GM19455 (cell line): ENCODE data around the gene BRAT1.

Experiments used
- ATAC-seq: cut with Tn5 transposase; IDR thresholded peaks from one replicate; pipeline ENCODE4 v1.9.1; 2021; ENCODE audit not compliant: unreplicated experiment

BRAT1 gene

DNA sequence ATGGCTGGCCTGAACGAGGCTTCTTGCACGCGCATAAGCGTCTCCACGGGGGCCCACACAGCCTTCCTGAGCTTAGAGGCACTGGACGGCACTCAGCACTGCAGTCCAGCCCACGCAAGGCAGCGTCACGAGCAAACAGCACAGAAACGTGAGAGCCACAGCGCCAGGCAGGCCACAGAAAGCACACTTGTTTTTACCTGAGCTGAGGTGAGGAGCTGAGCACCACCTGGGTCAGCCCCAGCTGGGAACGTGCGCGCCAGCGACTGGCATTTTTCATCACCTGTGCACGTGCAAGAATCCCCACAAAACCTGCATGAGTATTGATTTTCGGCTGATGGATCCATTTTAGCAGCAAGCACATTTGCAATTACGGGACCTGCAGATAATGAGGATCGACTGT is 30.1 kb upstream of the BRAT1 start:
- no peak for ATAC-seq

DNA sequence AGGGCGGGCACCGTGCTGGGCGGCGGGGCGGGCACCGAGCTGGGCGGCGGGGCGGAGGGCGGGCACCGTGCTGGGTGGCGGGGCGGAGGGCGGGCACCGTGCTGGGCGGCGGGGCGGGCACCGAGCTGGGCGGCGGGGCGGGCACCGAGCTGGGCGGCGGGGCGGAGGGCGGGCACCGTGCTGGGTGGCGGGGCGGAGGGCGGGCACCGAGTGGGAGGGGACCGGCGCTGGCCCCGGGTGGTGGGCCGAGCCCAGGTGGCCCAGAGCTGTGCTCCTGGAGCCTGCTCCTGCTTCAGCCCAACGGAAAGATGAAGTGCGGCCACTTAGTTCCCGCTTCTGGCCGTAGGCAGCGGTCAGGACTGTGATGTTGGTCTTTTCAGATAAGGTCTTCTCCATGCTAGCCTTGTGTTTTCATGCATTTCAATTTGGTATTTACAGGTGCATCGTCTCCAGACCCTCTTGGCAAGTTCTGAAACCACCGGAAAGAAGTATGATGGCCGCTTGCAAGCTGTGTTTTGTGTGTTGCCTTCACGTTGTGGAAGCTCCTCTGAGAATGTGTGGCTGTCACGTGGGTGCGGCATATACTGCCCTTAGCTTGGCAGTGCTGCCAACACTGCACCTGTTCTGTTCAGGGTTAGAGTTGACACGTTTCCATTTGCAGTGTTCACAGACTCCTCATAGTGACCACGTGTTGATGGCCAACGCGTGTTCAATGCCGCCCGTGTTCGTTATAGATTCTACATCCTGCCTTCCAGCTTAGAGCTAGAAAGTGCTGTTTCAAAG is 28.7 kb upstream of the BRAT1 start:
- ATAC-seq, result no peak

DNA sequence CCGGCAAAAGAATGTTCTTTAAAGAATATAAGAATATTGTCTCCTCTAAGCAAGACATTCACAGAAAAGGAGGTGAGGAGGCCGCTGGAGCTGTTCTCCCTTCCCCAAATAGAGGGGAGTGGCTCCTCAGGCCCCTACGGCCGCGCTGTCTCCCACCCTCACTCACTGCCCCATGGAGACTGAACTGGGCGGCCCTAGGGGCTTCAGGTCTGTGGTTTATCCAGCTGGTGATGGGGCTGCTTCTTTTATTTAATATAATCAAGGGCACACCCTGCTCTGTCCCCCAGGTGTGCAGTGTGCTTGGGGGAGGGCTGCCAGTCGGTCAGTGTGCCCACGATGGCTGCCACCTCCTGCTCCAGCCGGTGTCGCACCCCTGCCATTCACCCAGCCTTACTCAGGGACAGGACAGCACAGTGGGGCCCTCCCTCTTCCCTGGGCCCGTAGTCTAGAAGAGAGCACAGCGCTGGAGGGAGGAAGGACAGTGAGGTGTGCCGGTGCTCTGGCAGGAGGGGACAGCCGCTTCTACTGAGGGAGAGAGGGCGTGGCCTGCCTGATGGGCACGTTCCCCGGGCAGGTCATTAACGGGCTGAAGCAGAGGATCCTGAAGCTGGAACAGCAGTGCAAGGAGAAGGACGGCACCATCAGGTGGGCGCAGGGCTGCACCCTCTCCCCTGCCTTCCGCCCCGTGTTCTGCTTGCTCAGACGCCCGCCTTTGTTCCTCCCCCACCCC is 26.8 kb upstream of the BRAT1 start:
- ATAC-seq, result no peak

DNA sequence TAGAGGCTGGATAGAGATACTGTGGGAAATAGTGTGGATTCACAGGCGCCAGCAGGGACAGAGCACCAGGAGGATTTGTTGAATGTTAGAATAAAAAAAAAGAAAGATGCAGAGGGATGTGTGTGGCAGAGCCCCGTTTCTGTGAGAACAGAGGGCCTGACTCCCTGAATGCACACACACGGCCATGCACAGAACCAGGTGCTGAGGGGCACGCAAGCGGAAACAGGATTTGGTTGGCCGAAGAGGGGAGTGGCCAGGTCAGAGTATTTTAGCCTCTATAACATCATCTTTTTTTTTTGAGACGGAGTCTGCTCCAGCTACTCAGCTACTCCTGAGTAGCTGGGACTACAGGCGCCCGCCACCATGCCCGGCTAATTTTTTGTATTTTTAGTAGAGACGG is 25.3 kb upstream of the BRAT1 start:
- ATAC-seq, result no peak

DNA sequence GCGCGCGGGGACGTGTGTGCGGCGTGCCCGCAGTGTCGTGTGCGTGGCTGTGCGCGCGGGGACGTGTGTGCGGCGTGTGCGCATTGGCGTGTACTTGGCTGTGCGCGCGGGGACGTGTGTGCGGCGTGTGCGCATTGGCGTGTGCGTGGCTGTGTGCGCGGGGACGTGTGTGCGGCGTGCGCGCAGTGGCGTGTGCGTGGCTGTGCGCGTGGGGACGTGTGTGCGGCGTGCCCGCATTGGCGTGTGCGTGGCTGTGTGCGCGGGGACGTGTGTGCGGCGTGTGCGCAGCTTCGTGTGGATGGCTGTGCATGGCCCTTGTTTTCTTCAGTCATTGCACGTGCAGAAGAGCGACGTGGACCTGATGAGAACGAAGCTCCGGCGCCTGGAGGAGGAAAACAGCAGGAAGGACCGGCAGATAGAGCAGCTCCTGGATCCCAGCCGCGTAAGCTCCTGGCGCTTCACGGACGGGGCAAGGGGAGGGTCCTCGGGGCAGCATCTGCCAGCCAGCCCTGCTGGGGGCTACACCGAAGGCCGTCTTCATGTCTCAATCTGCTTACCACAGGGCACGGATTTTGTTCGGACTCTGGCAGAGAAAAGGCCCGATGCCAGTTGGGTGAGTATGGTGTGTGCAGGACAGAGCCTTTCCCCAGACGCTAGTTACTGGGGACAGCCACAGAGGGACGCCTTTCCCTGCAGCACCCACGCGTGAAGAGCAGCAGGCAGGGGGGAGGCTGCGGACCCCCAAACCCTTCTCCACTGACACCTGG is 22.8 kb upstream of the BRAT1 start:
- ATAC-seq, result no peak

DNA sequence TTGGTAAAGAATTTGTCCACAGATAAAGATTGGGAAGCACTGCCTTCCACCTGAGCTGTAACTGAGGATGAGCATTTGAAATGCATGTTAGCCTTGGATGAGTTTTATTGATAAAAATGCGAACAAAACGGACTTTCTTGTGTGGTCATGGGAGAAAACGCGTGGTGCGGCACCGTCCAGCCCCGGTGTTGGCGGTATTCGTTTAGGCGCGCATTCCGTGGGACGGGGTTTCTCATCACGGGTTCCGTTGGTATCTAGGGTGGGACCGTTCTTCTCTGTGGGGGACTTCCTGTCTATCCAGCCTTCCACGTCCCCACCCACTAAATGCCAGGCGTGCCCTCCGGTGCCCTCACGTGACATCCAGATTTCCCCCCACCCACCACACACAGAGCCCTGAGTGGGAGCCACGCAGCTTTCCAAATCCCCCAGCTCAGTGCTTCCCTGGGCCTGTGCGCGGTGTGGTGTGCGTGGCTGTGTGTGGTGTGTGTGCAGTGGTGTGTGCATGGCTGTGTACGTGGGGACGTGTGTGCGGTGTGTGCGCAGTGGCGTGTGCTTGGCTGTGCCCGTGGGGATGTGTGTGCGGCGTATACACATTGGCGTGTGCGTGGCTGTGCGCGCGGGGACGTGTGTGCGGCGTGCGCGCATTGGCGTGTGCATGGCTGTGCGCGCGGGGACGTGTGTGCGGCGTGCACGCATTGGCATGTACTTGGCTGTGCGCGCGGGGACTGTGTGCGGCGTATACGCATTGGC is 21.6 kb upstream of the BRAT1 start:
- ATAC-seq, result no peak

DNA sequence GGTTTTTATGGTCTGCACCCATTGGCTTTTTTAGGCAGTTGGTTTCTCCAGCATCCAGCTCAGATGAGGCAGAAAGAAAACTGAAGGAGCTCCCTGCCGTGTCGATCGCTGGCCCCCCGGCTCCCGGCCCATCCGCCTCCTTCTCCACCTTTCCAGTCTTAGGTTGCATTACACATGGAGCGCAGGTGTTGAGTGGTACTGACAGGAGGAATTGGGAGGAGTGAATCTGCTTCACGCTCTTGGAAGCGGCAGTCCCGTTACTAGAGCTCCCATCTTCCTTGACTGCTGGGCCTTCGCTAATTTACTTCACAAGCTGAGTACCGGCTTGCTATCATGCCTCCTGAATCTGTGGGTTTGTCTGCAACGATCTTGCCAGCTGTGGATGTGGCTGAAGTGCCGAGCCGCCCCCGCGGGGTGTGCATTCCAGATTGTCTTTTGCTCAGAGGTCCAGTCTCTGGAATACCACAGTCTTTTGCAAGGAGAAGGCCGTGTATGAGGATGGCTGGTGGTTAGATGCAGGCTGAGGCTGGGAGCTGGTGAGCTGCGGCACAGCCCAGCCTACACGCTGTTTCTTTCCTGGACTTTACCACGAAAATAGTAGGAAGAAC is 20.5 kb upstream of the BRAT1 start:
- ATAC-seq, result no peak

DNA sequence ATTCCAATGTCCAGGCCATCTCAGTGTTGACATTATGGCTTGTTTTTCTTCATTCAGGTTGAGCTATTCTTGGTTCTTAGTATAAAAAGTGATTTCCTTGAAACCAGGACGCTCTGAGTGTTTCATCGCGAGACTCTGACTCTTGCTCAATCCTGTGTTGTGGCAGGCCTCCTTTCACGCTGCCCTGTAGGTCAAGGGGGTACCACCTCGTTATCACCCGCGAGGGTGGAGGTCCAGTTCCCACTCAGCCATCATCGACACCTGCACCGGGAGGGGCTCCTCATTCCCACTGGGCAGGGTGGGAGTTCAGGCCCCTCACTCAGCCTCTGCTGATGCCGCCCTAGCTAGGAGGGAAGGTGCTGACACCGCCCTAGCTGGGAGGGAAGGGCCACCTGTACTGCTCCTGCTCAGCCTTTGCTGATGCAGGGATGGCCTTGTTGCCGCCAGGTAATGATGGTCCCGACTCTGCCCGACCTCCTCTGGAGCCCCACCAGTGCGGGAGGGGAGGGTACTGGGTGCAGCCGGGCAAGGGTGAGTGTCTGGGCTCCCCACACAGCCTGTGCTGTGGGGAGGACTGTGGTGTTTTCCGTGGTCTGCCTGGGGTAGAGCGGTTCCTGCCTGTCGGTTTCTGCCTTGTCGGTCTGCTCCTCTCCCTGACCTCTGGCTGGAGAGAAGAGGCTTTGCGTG is 19.9 kb upstream of the BRAT1 start:
- no peak for ATAC-seq

DNA sequence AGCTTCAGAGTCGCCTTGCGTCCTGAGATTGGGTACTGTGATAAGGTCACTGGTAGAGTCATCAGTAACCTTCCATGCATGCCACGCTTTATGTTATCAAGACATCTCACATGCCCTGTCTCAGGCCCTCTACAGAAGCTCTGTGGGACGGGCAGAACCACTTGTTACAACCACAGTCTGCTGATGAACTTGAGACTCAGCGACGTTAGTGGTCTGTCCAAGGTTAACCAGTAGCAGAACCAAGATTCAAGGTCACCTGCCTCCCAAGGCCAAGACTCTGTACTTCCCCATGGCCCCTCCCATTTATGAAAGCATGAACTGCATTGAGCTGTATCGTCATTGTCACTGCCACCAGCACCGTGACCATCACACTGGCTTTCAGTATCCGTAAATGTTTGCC is 18.4 kb upstream of the BRAT1 start:
- ATAC-seq, result no peak

DNA sequence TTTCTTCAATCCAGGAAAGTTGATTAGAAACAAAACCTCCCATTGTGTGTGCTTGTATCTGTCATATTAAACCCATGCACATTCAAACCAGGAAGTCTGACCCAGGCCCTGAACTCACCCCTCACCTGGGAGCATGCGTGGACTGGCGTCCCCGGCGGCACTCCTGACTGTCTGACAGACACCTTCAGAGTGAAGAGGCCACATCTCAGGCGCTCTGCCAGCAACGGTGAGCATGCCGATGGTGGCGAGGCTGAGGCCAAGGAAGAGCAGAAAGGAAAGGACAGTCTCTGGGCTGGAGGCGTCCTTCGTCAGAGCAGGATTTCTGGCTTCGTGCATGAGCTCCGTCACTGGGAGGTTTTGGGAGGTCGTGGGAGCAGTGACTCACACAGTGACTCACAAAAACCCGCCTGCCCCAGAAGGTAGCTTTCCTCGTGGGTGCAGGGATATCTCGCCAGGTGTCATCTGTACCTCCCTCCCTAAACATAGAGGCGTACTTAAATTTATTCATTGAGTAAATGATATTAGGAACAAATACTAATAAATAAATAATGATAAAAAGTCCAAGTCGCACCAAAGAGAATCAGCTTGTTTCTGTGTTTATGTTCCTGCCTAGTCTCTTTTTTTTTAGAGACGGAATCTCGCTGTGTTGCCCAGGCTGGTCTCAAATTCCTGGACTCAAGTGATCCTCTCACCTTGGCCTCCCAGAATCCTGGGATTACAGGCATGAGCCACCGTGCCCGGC is 16.9 kb upstream of the BRAT1 start:
- no peak for ATAC-seq

DNA sequence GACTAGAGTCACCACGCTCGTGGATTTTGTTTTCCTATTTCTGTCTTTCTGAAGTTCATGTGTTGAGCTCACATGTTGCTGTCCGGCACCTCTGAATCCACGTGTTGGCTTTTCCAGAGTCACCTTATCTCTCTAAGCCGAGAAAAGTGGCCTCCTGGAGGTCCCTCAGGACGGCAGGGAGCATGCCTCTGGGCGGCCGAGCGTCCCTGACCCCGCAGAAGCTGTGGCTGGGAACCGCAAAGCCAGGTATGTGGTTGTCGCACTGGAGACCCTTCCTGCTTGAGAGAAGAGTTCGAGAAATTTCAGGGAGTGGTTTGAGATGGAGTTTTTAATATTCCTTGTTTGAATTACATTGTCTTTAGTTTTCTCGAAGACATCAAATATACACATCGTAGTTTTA is 16.1 kb upstream of the BRAT1 start:
- no peak for ATAC-seq

DNA sequence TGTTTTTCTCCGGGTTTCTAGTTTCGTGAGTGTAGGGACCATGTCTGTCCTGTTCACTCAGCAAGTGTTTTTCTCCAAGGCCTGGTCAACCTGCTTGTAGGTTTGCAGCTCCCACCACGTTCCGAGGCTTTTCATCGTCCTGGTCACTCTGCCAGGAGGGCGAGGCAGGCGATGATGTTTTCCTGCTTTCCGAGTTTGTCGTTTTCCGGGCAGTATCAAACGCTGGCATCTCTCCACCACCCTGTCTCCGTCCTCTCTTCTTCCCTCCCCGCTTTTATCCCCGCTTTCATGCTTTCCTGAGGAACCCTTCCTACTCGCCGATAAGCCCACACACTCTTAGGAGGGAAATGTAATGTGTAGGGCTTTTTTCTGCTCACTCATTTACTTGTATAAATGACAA is 14.7 kb upstream of the BRAT1 start:
- ATAC-seq, result no peak

DNA sequence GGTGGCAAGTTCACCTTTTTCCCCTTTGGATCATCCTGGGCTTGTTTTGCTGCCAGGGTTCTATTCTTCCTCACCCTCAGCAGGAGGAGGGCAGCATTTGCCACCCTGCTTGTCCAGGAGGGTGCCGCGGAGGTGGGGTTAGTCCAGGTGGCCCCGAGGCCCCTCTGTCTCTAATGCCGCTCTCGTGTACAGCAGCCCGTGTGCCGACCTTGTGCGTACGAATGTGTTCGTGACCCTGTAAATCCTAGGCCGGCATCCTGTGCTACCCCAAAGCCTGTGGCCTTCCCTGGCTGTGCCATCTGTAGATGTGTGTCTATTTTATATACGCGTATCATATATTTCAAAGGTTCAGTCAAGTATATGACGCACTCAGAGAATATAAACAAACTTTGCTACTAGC is 14.1 kb upstream of the BRAT1 start:
- no peak for ATAC-seq

DNA sequence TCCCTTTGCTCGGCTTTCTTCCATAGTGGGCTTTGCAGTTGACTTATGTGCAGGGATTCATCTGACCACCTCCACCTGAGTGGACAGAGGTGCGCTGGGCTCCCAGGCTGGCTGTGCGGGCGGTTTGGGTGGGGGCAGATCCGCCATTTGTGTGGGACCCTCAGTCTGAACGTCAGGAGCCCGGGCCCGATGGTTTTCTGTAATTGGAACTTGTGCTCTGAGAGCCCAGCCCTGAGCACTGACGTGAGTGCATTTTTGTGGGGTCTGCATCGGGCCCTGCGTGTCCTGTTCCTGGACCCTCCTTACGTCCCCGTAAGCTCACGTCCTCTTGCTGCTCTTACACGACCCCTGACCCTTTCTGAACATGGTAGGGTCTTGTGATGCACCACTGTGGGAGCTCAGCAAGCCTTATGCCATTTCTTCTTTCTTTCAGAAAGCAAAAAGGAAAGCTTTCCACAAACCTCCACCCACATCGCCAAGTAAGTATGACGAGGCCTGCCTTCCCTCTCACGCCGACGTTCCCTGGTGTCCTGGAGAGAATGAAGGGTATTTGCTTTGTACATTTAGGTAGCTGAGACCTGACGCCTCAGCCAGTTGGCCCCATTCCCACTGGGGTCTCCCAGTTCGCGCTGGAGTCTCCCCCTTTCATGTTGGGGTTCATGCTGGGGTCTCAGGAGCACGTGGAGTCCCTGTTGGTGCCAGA is 13.3 kb upstream of the BRAT1 start:
- ATAC-seq, result no peak

DNA sequence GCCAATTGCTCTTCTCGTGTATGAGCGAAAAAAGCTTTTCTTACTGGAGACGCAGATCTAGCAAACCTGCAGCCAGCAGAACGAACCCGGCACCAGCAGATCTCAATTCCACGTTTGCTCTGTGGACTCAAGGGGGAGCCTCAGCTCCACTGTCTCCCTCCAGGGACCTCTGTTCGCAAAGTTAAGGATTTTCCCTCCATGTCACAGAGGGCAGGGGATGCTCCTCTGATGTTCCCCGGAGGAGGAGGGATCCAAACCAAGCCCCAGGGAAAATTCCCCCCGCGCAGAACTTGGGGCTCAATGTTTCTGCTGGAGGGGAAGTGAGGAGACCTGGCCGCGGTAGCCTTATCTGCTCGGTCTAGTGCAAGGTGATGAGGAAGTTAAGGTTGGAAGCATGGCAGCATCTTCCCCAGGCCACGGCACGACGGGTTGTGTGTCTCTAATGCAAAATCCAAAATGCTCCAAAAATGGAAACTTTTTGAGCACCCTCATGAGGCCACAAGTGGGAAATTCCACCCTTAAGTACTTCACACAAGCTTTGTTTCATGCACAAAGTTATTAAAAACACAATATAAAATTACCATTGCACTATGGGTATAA is 12.5 kb upstream of the BRAT1 start:
- ATAC-seq, result peak; percentile 14

DNA sequence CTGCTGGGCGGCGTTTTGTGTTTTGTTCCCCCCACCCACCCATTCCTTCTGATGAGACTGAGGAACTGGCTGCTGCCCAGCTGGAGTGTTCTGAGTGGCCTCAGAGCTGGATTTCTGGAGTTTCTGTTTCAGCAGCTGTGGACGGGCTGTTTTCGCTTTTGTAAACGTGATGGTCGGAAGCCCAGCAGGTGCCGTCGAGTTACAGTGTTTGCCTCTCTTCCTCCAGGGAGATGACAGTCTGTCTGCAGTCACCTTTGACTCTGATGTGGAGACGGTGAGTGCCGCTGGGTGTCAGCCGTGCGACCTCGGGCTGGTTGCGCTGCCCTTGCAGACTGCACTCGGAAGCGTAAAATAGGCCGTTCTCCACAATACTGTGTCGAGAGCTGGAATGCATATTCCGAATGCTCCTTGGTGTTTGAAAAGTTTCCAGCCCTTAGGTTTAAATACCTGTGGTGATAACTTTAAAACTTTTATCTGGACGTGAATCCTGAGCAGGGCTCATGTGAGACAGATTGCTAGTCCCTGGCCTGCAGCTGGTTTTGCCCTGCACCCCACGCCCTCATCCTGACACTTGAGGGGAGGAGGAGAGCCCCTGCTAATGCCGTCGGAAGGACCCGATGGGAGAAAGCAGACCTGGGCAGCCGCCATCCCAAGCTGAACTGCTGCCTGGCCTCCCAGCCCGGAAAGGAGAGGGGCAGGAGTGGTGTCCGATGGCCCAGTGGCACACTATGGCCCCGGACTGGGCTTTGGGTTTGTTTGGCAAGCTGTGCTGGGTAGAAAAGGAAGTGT is 11.8 kb upstream of the BRAT1 start:
- peak; percentile 88 for ATAC-seq

DNA sequence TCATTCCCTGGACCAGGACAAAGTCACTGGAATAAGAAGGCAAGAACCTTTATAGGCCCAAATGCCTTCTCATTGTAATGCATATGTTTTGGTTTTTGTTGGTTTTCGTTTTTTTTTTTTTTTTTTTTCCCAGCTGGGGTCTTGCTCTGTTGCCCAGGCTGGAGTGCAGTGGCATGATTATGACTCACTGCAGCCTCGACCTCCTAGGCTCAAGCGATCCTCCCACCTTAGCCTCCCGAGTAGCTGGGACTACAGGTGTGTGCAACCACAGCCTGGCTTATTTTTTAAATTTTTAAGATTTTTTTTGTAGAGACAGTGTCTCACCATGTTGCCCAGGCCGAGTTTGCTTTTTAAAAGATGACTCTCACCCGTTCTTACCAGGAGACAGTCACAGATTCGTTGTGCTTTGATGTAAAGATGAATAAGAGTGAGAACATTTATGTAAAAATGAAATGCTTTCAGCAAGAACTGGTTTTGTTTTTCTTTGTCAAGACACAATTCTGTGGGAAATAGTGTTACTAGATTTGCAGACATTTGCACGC is 11.1 kb upstream of the BRAT1 start:
- peak; percentile 36 for ATAC-seq
